Suprapubic skin (tissue), 4 donors: ENCODE results near the gene CCK. TPM values are rescaled to one million over a fixed set of nuclear protein-coding genes. Genes with fewer than 3 reads are reported as not detected.

ENCODE experiments used
- DNase-seq, 2 donors: peaks; one replicate each; pipeline ENCODE4 v3.0.0-alpha.2; 2019; ENCODE audit warnings: low spot score in 2 of 2
- H3K27ac ChIP-seq: fragments of 200-600 bp; sonication (generic); one replicate; pipeline ENCODE4 v1.5.1; 2019
- H3K27me3 ChIP-seq: fragments of 200-600 bp; sonication (generic); one replicate; pipeline ENCODE4 v1.5.1; 2019
- H3K36me3 ChIP-seq: fragments of 200-600 bp; sonication (generic); one replicate; pipeline ENCODE4 v1.5.1; 2019
- H3K4me1 ChIP-seq: fragments of 200-600 bp; sonication (generic); one replicate; pipeline ENCODE4 v1.5.1; 2019
- H3K4me3 ChIP-seq: fragments of 200-600 bp; sonication (generic); one replicate; pipeline ENCODE4 v1.5.1; 2019; ENCODE audit warnings: mild to moderate bottlenecking
- H3K9me3 ChIP-seq: fragments of 200-600 bp; sonication (generic); one replicate; pipeline ENCODE4 v1.5.1; 2019
- CTCF ChIP-seq, 2 donors: fragments of 200-600 bp in 1 of 2; fragments of 450-650 bp in 1 of 2; sonication (generic) in 1 of 2; IDR thresholded peaks; one replicate each; pipeline ENCODE4 v1.5.1; 2016 to 2019; ENCODE audit warnings: antibody characterized with exemption in 2 of 2, mild to moderate bottlenecking in 1 of 2, moderate library complexity in 1 of 2
- EP300 ChIP-seq: sonication (generic); formaldehyde crosslinking; IDR thresholded peaks from one replicate; pipeline ENCODE4 v1.6.1; 2017; ENCODE audit warnings: antibody characterized with exemption
- POLR2A ChIP-seq, 2 donors: fragments of 450-650 bp; IDR thresholded peaks; one replicate each; pipeline ENCODE4 v1.6.1; 2017; ENCODE audit warnings: antibody characterized with exemption in 2 of 2, mild to moderate bottlenecking in 2 of 2, moderate library complexity in 2 of 2
- POLR2AphosphoS5 ChIP-seq, 3 donors: sonication (generic); formaldehyde crosslinking; IDR thresholded peaks; one replicate each; pipeline ENCODE4 v1.6.1; 2017; ENCODE audit warnings: antibody characterized with exemption in 3 of 3
- WGBS: methylation state at CpG from one replicate; pipeline ENCODE4 v1.1.5; 2018; 5-methylcytosine and 5-hydroxymethylcytosine counted together
- total RNA-seq, 4 donors: library from RNA; depleted of rRNA; stranded (reverse); fragments of >200 nt; gene quantifications; one replicate each; pipeline ENCODE4 v1.1.0, GENCODE V29; 2016

CCK gene
- total RNA-seq = 1 to 10 TPM in 1 of 4 donors, not detected in 3; 1.3 TPM

GRCh38 chr3:42266085-42266484 lies at the start of gene CCK:
TSS of gene CCK (minus strand) at chr3:42266185. CDS start at chr3:42263630, 2,555 bp downstream.
- Histone ChIP-seq H3K27ac (no peak within 1 kb of the TSS), H3K27me3 (peaks cover 71% of the 10 kb centered on the region), H3K9me3 (no peaks in the 10 kb centered on the region), H3K4me3 (no peak within 1 kb of the TSS), H3K4me1 (peaks cover 25% of the 10 kb centered on the region), H3K36me3 (no peaks in the 10 kb centered on the region)
- DNase-seq = no peak
- WGBS = 46% methylated on average over 13 of the region's 16 CpGs
- no peak for TF ChIP-seq CTCF (IDR thresholded peaks at IDR 0.05)
- TF ChIP-seq POLR2A (IDR thresholded peaks at IDR 0.05) = no peak
- no peak for TF ChIP-seq EP300
- no peak for TF ChIP-seq POLR2AphosphoS5 (IDR thresholded peaks at IDR 0.05)

GRCh38 chr3:42314411-42314810 lies 48.4 kb upstream of the CCK start:
- WGBS = 60% methylated on average over 2 of the region's 2 CpGs
- no peaks in the 10 kb centered on the region for H3K4me1 ChIP-seq
- H3K27ac ChIP-seq = no peak overlapping the region
- TF ChIP-seq CTCF (IDR thresholded peaks at IDR 0.05) (no peak), POLR2AphosphoS5 (IDR thresholded peaks at IDR 0.05) (no peak), POLR2A (IDR thresholded peaks at IDR 0.05) (no peak), EP300 (no peak)
- peaks cover 4% of the 10 kb centered on the region for H3K9me3 ChIP-seq
- H3K27me3 ChIP-seq = no peaks in the 10 kb centered on the region
- no peaks in the 10 kb centered on the region for H3K36me3 ChIP-seq
- no peak for DNase-seq
- no peak overlapping the region for H3K4me3 ChIP-seq

- WGBS = 56% methylated on average over 1 of the region's 1 CpG
- H3K9me3 ChIP-seq = no peaks in the 10 kb centered on the region
- no peak for DNase-seq
- no peak overlapping the region for H3K27ac ChIP-seq
- H3K4me1 ChIP-seq = no peaks in the 10 kb centered on the region
- H3K36me3 ChIP-seq = no peaks in the 10 kb centered on the region
- TF ChIP-seq POLR2A (IDR thresholded peaks at IDR 0.05) = no peak
- TF ChIP-seq POLR2AphosphoS5 (IDR thresholded peaks at IDR 0.05) = no peak
- TF ChIP-seq EP300 = no peak
- no peak for TF ChIP-seq CTCF (IDR thresholded peaks at IDR 0.05)
- H3K27me3 ChIP-seq = peaks cover 9% of the 10 kb centered on the region
- no peak overlapping the region for H3K4me3 ChIP-seq
Observed at GRCh38 chr3:42308651-42309050, 42.7 kb upstream of the CCK start.

GRCh38 chr3:42306499-42306898 lies 40.5 kb upstream of the CCK start:
- H3K9me3 ChIP-seq = no peaks in the 10 kb centered on the region
- 76% methylated on average over 2 of the region's 2 CpGs for WGBS
- H3K36me3 ChIP-seq = no peaks in the 10 kb centered on the region
- H3K4me3 ChIP-seq = no peak overlapping the region
- DNase-seq = no peak
- H3K27me3 ChIP-seq = peaks cover 9% of the 10 kb centered on the region
- H3K4me1 ChIP-seq = no peaks in the 10 kb centered on the region
- no peak for TF ChIP-seq CTCF (IDR thresholded peaks at IDR 0.05)
- TF ChIP-seq EP300 = no peak
- TF ChIP-seq POLR2A (IDR thresholded peaks at IDR 0.05) = no peak
- no peak for TF ChIP-seq POLR2AphosphoS5 (IDR thresholded peaks at IDR 0.05)
- no peak overlapping the region for H3K27ac ChIP-seq

GRCh38 chr3:42302924-42303634 lies 37.1 kb upstream of the CCK start:
- WGBS = 48% methylated on average over 3 of the region's 3 CpGs
- no peaks in the 10 kb centered on the region for H3K4me1 ChIP-seq
- DNase-seq = no peak
- H3K36me3 ChIP-seq = no peaks in the 10 kb centered on the region
- no peaks in the 10 kb centered on the region for H3K9me3 ChIP-seq
- no peak overlapping the region for H3K27ac ChIP-seq
- no peak overlapping the region for H3K4me3 ChIP-seq
- no peak for TF ChIP-seq EP300
- TF ChIP-seq POLR2AphosphoS5 (IDR thresholded peaks at IDR 0.05) = no peak
- no peak for TF ChIP-seq CTCF (IDR thresholded peaks at IDR 0.05)
- no peak for TF ChIP-seq POLR2A (IDR thresholded peaks at IDR 0.05)
- peaks cover 8% of the 10 kb centered on the region for H3K27me3 ChIP-seq
